ENCODE results near the gene JCAD. TPM values are rescaled to one million over a fixed set of nuclear protein-coding genes. Genes with fewer than 3 reads are reported as not detected.

JCAD gene
- total and polyA plus RNA-seq, 4 donors = 11.3 to 93.7 (median 27.1) TPM

DNA sequence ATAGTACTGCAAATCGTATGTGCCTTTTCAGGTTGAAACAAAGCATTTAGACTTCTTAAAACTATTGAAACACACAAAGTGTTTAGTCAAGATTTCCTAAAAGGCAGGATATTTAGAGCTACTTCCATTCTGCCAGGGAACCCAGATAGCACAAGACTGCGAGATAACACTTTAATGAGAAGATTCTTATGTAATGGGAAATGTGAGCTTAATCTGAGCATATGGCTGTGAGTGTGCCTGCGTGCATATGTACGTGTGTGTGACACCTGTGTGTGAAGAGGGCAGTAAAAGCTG, 14.3 kb upstream of the JCAD start:
- Histone ChIP-seq H3K9me3 (ENCODE audit: control insufficient read depth in 4 of 4, insufficient read depth in 3 of 4, low read length in 3 of 4) (no peaks in the 10 kb centered on the region), H3K4me1 (ENCODE audit: control insufficient read depth in 5 of 5, insufficient read depth in 5 of 5, low read length in 5 of 5) (peaks cover 0 to 7% (median 0%) of the 10 kb centered on the region in 5 donors), H3K27me3 (ENCODE audit: control insufficient read depth in 3 of 3, insufficient read depth in 3 of 3, low read length in 2 of 3) (no peaks in the 10 kb centered on the region), H3K9ac (ENCODE audit: insufficient read depth in 1 of 2, low read length in 2 of 2) (no peak overlapping the region), H3K27ac (ENCODE audit: low read depth in 1 of 2, low read length in 1 of 2) (no peak overlapping the region), H3K4me3 (no peak overlapping the region), H3K36me3 (ENCODE audit: control insufficient read depth in 4 of 4, insufficient read depth in 4 of 4, low read length in 4 of 4) (no peaks in the 10 kb centered on the region)
- no peak for ATAC-seq (ENCODE audit: insufficient read depth, low FRiP score)
- DNase-seq = no peak
- WGBS, 2 donors = 84% methylated on average over 4 of the region's 4 CpGs
- TF ChIP-seq, protein P1, sequence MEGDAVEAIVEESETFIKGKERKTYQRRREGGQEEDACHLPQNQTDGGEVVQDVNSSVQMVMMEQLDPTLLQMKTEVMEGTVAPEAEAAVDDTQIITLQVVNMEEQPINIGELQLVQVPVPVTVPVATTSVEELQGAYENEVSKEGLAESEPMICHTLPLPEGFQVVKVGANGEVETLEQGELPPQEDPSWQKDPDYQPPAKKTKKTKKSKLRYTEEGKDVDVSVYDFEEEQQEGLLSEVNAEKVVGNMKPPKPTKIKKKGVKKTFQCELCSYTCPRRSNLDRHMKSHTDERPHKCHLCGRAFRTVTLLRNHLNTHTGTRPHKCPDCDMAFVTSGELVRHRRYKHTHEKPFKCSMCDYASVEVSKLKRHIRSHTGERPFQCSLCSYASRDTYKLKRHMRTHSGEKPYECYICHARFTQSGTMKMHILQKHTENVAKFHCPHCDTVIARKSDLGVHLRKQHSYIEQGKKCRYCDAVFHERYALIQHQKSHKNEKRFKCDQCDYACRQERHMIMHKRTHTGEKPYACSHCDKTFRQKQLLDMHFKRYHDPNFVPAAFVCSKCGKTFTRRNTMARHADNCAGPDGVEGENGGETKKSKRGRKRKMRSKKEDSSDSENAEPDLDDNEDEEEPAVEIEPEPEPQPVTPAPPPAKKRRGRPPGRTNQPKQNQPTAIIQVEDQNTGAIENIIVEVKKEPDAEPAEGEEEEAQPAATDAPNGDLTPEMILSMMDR (IDR thresholded peaks at IDR 0.05; ENCODE audit: control extremely low read depth, extremely low read depth) = no peak

DNA sequence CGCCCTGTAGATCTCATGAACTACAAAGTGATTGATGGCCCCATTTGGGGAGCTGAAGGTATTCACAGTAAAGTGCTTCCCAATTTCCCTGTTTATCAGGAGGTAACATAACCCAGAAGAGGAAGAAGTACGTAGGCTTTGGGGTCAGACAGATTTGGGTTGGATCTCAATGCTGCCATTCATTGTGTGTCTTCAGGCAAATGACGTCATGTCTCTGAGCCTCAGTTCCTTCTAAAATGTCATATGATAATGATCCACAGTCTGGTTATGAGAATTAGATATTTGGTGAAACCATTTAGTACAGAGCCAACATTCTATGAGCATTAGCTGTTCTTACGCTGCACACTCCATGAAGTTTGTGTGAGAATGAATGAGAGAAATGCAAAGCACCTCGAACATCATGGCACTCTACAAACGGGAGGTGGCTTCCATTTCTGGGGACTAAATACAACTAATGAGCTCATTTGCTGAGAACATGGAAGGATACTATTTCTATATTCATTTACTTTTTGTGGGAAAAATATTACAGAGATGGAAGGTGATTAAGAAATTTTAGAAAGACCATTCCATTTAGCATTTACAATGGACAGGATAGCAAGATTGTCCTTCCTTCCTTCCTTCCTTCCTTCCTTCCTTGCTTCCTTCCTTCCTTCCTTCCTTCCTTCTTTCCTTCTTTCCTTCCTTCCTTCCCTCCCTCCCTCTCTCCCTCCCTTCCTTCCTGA, 13.8 kb upstream of the JCAD start:
- Histone ChIP-seq H3K9me3 (ENCODE audit: control insufficient read depth in 4 of 4, insufficient read depth in 3 of 4, low read length in 3 of 4) (no peaks in the 10 kb centered on the region), H3K9ac (ENCODE audit: insufficient read depth in 1 of 2, low read length in 2 of 2) (no peak overlapping the region), H3K4me3 (no peak overlapping the region), H3K27me3 (ENCODE audit: control insufficient read depth in 3 of 3, insufficient read depth in 3 of 3, low read length in 2 of 3) (no peaks in the 10 kb centered on the region), H3K36me3 (ENCODE audit: control insufficient read depth in 4 of 4, insufficient read depth in 4 of 4, low read length in 4 of 4) (no peaks in the 10 kb centered on the region), H3K4me1 (ENCODE audit: control insufficient read depth in 5 of 5, insufficient read depth in 5 of 5, low read length in 5 of 5) (peaks cover 0 to 7% (median 0%) of the 10 kb centered on the region in 5 donors), H3K27ac (ENCODE audit: low read depth in 1 of 2, low read length in 1 of 2) (no peak overlapping the region)
- ATAC-seq (ENCODE audit: insufficient read depth, low FRiP score) (no peak), DNase-seq (no peak)
- 93 to 94% methylated on average over 6 of the region's 6 CpGs for WGBS, 2 donors
- TF ChIP-seq, protein P1 (IDR thresholded peaks at IDR 0.05; ENCODE audit: control extremely low read depth, extremely low read depth) = no peak

GRCh38 chr10:30072068-30072467, 12.7 kb upstream of the JCAD start:
- no peaks in the 10 kb centered on the region for H3K9me3 ChIP-seq (ENCODE audit: control insufficient read depth in 4 of 4, insufficient read depth in 3 of 4, low read length in 3 of 4)
- TF ChIP-seq, protein P1 (IDR thresholded peaks at IDR 0.05; ENCODE audit: control extremely low read depth, extremely low read depth) = no peak
- H3K36me3 ChIP-seq (ENCODE audit: control insufficient read depth in 4 of 4, insufficient read depth in 4 of 4, low read length in 4 of 4) = no peaks in the 10 kb centered on the region
- ATAC-seq (ENCODE audit: insufficient read depth, low FRiP score) (no peak), DNase-seq (no peak)
- no peaks in the 10 kb centered on the region for H3K27me3 ChIP-seq (ENCODE audit: control insufficient read depth in 3 of 3, insufficient read depth in 3 of 3, low read length in 2 of 3)
- H3K4me1 ChIP-seq (ENCODE audit: control insufficient read depth in 5 of 5, insufficient read depth in 5 of 5, low read length in 5 of 5) = peaks cover 0 to 7% (median 0%) of the 10 kb centered on the region in 5 donors
- H3K9ac ChIP-seq (ENCODE audit: insufficient read depth in 1 of 2, low read length in 2 of 2) = no peak overlapping the region
- no peak overlapping the region for H3K4me3 ChIP-seq
- no peak overlapping the region for H3K27ac ChIP-seq (ENCODE audit: low read depth in 1 of 2, low read length in 1 of 2)
